AG09319 (cell line): Measurements from ENCODE around the gene EPS15.

Experiments used
- DNase-seq: peaks from one replicate; pipeline ENCODE4 v3.0.0-alpha.2; 2010; ENCODE audit warnings: low read depth; ENCODE audit errors: extremely low read depth
- CTCF ChIP-seq: IDR thresholded peaks from 2 replicates; pipeline ENCODE4 v1.5.1; 2011; ENCODE audit warnings: low read depth, mild to moderate bottlenecking, inconsistent platforms, low read length, moderate library complexity

The EPS15 gene

DNA sequence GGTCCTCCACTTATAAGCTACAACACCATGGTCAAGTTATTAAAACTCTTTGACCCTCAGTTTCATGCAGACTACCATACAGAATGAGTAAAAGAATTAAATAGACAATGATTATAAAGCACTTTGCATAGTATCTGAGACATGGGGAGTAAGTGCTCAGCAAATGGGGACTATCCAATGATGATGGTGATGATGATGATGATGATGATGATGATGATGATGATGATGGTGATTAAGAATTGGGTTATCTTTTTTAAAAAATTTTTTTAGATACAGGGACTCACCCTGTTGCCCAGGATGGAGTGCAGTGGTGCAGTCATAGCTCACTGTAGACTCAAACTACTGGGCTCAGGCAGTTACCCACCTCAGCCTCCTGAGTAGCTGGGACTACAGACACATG lies 8.1 kb upstream of the EPS15 start:
- no peak for TF ChIP-seq CTCF

DNA sequence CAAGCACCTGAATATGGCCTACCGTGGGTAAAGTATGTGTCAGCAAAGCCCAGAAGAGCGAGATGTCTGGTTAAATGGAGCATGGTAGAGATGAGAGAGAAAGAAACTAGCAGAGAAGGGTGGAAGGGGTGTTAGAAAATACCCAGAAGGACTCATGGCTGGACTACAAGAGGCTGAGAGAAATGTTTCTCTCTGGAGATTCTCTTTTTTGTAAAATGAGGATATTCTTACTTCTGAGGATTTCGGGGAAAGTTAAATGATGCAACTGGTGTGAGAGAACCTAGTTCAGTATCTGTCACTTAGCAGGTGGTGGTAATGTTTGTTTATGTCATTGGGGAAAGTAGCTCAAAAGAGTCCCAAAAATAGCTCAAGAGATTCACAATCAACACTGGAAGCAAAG lies 7.2 kb upstream of the EPS15 start:
- no peak for TF ChIP-seq CTCF

More for the DNA sequence above, 8.1 kb upstream of the EPS15 start:
- no peak for DNase-seq

GRCh38 chr1:51525295-51525694 lies 6.2 kb upstream of the EPS15 start:
- no peak for DNase-seq
- no peak for TF ChIP-seq CTCF

More for the DNA sequence above, 7.2 kb upstream of the EPS15 start:
- DNase-seq = no peak

- no peak for TF ChIP-seq CTCF
Measured at GRCh38 chr1:51524817-51525216, 5.8 kb upstream of the EPS15 start.

DNA sequence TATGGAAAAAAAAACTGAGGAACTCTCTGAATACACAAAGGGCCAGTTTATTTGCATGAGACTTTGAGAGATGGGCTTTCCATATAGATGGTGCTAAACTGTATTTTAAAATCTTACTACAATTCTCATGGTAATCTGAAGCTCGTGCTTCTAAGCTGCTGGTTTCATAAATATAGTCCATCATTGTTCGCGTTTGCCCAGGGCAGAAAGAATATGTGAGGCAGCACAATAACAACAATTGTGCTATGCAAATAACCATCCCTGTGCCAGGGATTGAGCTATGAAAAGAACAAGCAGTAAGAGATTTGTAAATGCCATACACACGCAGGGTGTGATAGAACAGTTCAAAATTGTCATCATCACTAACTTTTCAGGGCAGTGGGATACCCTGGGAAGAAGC lies 4.9 kb upstream of the EPS15 start:
- TF ChIP-seq CTCF = no peak
- DNase-seq = no peak

More at GRCh38 chr1:51524817-51525216, 5.8 kb upstream of the EPS15 start:
- no peak for DNase-seq

- TF ChIP-seq CTCF = no peak
- DNase-seq = no peak
Measured at GRCh38 chr1:51520700-51521248, 1.7 kb upstream of the EPS15 start.

GRCh38 chr1:51519865-51520699 lies 1.0 kb upstream of the EPS15 start:
- no peak for TF ChIP-seq CTCF
- no peak for DNase-seq
